Astrocyte (in vitro differentiated cells and primary cell): Measurements from ENCODE around the gene RND3.

Experiments used
- EZH2 ChIP-seq: IDR thresholded peaks from 2 replicates; pipeline ENCODE4 v1.6.1; 2012; ENCODE audit warnings: mild to moderate bottlenecking, low read length, inconsistent platforms; ENCODE audit not compliant: insufficient read depth
- TF ChIP-seq, protein P1 (sequence below): IDR thresholded peaks from 2 replicates; pipeline ENCODE4 v1.5.1; 2011; ENCODE audit warnings: low read depth, mild to moderate bottlenecking, inconsistent platforms, low read length, moderate library complexity; ENCODE audit not compliant: insufficient read depth

DNA sequence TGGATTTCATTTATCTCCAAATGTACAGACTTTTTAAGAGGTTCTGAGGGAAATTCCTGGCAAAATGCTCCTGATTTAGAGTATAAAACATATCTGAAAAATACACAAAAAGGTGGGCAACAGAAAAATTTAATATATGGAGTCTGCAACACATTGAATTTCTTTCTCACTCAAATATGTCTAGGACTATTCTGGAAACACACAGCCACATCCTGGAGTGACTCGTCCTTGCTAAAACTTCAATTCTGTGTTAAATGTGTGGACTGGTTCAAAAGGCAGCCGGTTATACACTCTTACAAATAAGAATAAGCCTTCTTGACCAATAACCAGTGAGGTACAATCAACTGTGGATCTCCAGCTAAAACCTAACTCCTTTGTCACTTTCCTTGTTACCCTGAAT, 44.1 kb upstream of the RND3 start:
- TF ChIP-seq, protein P1, sequence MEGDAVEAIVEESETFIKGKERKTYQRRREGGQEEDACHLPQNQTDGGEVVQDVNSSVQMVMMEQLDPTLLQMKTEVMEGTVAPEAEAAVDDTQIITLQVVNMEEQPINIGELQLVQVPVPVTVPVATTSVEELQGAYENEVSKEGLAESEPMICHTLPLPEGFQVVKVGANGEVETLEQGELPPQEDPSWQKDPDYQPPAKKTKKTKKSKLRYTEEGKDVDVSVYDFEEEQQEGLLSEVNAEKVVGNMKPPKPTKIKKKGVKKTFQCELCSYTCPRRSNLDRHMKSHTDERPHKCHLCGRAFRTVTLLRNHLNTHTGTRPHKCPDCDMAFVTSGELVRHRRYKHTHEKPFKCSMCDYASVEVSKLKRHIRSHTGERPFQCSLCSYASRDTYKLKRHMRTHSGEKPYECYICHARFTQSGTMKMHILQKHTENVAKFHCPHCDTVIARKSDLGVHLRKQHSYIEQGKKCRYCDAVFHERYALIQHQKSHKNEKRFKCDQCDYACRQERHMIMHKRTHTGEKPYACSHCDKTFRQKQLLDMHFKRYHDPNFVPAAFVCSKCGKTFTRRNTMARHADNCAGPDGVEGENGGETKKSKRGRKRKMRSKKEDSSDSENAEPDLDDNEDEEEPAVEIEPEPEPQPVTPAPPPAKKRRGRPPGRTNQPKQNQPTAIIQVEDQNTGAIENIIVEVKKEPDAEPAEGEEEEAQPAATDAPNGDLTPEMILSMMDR: no peak
- TF ChIP-seq EZH2: no peak
